ENCODE data around the gene LRRC8C.

- no peak for TF ChIP-seq CTCF (IDR thresholded peaks at IDR 0.05; ENCODE audit: borderline replicate concordance, extremely low read depth, low read length, poor library complexity, severe bottlenecking)
- TF ChIP-seq EZH2 (IDR thresholded peaks at IDR 0.05; ENCODE audit: borderline replicate concordance, low read depth, low read length, severe bottlenecking), result no peak
These were observed 90.2 kb downstream of the LRRC8C start for GRCh38 chr1:89723144-89723543.
